ENCODE measurements around the gene TENT5A.

Gene TENT5A

GRCh38 chr6:81770381-81770780, 17.9 kb upstream of the TENT5A start:
- DNase-seq, result peak; percentile 65

- DNase-seq, result no peak
These were observed 17.3 kb upstream of the TENT5A start for GRCh38 chr6:81769824-81770223.

DNA sequence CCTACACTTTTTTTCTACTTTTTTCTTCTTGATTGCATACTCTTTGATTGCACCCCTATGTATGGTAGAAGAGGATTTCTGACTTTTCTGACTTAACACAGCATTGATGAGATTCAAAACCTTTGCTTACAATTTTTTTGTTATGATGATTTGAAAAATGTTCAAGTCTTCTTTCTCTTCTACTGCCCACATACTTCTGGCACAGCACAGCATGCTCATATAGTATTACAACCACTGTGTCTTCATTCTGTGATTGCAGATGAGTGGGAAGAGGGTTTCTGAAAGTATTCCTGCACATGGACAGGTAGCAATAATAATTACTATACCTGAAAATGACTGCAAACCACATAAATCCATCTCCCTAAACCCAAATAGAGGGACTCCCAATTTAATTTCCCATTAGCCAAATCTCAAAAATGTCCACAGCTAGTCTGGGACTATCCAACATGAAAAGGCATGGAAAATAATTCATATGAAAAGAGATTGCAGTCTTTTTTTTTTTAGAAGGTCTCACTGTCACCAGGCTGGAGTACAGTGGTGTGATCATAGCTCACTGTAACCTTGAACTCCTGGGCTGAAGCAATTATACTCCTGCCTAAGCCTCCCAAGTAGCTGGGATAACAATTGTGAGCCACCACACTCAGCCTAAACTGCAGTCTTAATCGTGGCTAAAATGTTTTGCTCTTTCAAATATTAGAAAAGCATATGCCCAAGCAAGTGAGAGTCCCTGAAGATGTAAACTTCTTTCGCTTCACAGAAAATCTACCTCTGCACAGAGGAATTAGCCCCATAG, 15.9 kb upstream of the TENT5A start:
- no peak for DNase-seq

- no peak for DNase-seq
These were observed 14.8 kb upstream of the TENT5A start for GRCh38 chr6:81767163-81767891.

DNA sequence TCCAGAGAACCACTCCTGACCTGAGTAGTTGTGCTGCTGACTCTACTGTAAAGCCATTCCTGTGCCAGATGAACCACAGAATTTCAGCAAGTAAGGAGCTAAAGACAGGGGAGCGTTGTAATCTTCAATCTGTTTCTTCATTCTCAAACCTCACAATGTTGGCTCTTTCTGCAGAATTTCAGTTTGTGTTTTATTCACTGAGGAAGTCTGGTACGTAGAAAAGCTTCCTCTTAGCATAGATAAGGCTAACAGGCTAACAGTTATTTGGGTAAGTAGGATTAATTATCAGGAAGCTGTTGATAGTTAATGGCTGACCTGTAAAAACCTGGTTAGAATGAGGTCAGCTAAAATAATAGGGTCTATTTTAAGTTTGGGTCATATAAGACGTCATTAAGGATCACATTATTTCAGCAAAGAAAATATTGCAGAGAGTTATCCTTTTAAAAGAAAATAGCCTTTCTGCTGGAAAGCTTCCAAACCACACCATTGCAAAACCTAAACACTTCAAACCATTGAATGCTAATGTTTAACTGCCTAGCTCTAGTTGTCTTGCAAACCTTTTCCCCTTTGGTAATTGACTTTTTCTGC, 14.1 kb upstream of the TENT5A start:
- peak; percentile 15 for DNase-seq

GRCh38 chr6:81764531-81764930, 12.1 kb upstream of the TENT5A start:
- DNase-seq, result no peak

- DNase-seq, result no peak
These were observed 11.5 kb upstream of the TENT5A start for GRCh38 chr6:81763968-81764367.

DNA sequence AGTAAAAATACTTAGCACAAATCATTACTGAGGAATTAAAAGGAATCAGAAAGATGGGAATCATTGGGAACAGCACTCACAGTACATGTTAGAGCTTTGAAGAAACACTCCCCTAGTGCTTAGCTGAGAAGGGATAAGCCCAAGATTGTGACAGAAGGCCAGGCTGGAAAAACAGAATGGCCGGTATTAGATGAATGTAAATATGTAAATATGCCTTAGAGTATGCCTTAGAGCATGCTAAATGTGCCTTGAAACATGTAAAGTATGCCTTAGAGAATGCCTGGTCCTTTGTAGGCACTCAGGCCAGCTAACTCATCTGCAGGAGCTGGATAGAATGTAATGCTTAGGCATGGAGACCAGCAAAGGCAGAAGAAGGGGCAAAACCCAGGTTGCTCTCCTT, 10.6 kb upstream of the TENT5A start:
- peak; percentile 51 for DNase-seq

DNA sequence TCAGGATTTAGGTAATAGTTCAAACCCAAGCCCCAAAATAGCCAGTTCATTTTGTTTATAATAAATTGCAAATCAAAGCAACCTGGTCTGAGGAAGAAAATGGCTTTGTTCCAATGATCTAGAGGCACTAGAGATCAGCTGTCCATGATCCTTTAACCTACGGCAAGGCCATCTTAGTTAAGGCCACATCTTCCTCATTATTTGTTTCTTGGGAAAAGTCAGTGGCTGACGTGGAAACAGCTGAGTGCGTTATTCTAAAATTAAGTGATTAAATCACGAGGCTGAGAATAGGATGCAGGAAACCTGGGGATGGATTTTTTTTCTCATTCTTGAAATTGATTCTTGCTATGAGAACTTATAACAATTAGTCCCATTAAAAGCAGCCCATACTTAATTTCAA, 10.1 kb upstream of the TENT5A start:
- DNase-seq, result no peak

DNA sequence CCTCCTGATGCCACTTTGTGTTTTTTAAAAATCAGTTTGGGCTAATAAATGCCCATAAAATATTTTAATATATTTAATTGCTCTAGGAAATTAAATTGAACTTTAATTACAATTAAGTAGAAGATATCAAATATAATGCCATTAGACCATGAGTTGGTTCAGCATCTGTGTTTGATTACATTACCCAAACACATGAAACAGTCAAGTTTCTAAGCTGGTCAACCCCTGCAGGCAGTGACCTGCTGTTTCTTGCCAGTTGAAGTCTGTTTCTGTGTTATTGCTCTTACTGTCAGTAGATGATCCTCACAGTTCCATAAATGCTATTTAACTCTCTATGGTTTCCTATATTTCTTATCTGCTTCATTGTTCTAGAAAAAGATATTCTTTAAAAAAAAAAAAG, 9.7 kb upstream of the TENT5A start:
- DNase-seq, result peak; percentile 8

GRCh38 chr6:81761197-81761596, 8.7 kb upstream of the TENT5A start:
- DNase-seq, result peak; percentile 8

GRCh38 chr6:81759782-81760181, 7.3 kb upstream of the TENT5A start:
- no peak for DNase-seq

DNA sequence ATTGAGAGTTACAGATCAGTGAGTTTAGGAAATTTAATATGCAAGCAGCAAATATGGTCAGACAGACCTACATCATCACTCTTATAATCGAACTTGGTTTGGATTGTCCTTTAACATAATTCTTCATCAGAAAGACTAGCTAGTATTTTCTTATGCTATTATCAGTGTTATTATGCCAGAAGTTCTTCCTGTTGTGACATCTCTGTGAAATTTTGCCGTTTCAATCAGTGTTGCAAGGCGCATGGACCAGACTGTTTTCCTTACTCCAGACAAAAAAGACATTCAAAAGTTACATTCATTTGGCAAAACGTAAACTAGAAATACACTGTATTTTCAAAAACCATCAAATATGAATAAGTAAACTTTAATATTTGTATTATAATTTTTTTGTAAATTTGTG, 5.7 kb upstream of the TENT5A start:
- no peak for DNase-seq

DNA sequence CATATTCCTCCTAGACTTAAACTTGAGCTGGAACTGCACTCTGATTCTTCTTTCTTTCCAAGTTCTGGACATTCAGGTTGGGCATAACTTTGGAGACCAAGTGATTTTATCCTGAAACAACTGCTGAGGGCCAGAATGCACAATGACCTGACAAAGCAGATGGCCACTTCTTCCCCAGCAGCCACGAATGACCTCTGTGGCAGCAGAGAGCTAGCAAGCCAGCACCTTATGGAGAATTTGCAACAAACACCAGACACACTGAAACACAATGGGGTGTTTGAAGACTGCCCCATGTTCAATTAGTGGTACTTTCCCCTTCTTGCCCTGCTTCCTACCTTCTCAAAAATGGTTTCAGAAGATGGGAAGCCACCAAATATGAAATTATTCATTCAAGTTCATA, 4.2 kb upstream of the TENT5A start:
- peak; percentile 3 for DNase-seq

GRCh38 chr6:81755551-81755950, 3.1 kb upstream of the TENT5A start:
- DNase-seq, result peak; percentile 3

DNA sequence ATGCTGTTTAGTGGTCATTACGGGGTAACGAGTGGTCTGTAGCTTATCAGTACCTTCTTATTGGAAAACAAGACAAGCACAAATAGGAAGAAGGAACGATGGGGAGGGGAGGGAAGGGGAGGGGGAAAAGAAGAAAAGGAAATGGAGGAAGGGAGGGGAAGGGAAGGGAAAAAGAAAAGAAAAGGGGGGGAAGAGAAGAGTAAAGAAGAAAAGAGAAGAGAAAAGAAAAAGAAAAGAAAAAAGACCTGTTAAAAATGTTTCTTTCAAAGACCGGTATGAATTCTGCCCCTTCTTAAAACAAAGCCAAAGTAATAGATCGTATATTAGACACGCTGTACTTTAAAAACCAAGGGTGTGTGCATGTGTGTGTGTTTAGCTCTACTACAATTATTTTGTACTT, 2.4 kb upstream of the TENT5A start:
- no peak for DNase-seq

DNA sequence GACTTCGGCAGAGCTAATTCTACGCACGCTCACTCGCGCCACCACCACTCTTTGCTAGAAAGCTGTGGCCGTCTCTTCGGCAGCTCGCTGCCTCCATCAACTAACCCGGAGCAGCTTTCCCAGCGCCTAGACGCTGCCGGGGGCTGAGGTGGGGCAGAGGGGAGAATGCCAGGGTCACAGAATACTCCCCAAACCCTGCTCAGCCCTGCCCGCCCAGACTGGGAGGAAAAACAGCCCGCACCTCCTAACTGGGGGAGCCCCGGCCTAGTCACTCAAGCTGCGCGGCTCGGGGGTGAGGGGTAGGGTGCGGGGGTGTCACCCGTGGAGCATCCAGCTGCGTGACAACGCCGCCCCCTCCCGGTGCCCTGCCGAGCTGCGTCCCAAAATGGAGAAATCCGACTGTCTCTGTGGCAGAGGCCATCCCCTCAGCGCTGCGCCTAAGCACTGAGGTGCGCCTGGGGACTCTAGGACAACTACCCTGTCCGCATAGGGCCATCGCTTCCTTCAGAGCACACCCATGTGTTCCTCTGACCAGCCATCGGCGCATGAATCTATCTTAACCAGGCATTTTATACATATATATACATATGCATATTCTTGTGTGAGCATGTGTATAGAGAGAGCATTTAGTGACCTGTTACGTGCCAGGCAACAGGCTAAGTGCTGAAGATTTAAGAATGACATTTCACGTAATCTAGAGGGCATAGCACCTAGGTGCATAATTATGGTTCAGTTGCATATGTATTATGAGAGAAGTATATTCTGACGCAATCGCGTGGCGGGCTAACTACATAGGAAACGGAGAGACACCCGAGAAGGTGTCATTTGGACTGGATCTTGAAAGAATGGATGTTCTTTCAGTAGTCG, 1.5 kb upstream of the TENT5A start:
- DNase-seq, result peak; percentile 73

GRCh38 chr6:81752921-81753710, 635 bp upstream of the TENT5A start:
- peak; percentile 77 for DNase-seq

- peak; percentile 31 for DNase-seq
These were observed 945 bp downstream of the TENT5A start for GRCh38 chr6:81751388-81752083.

- DNase-seq, result no peak
These were observed 1.6 kb downstream of the TENT5A start for GRCh38 chr6:81750681-81751387.

GRCh38 chr6:81750200-81750599, 2.3 kb downstream of the TENT5A start:
- DNase-seq, result no peak

Data from NCI-H82 (cell line).